Upper lobe of left lung (tissue), 6 donors: Measurements from ENCODE around the gene PER2. TPM values are rescaled to one million over a fixed set of nuclear protein-coding genes. Genes with fewer than 3 reads are reported as not detected.
A peak's percentile ranks its signal among the peaks of the same experiment; 100 is the strongest.

Experiments used
- ATAC-seq, 2 donors: fragments of 200-7000 bp; cut with Tn5 transposase; one replicate each; pipeline ENCODE4 v1.9.1; 2022; ENCODE audit warnings: mild to moderate bottlenecking in 2 of 2, moderate library complexity in 2 of 2; ENCODE audit not compliant: low FRiP score in 2 of 2
- DNase-seq, 2 donors: peaks; one replicate each; pipeline ENCODE4 v3.0.0-alpha.2; 2019 to 2020
- H3K27ac ChIP-seq, 4 donors: fragments of 200-600 bp; sonication (generic); one replicate each; pipeline ENCODE4 v1.5.1; 2016 to 2019
- H3K27me3 ChIP-seq, 4 donors: fragments of 200-600 bp; sonication (generic); one replicate each; pipeline ENCODE4 v1.5.1; 2017 to 2019
- H3K36me3 ChIP-seq, 4 donors: fragments of 200-600 bp; sonication (generic); one replicate each; pipeline ENCODE4 v1.5.1; 2016 to 2019
- H3K4me1 ChIP-seq, 4 donors: fragments of 200-600 bp; sonication (generic); one replicate each; pipeline ENCODE4 v1.5.1; 2018 to 2019
- H3K4me3 ChIP-seq, 4 donors: fragments of 200-600 bp; sonication (generic); one replicate each; pipeline ENCODE4 v1.5.1; 2017 to 2019; ENCODE audit warnings: mild to moderate bottlenecking in 2 of 4, moderate library complexity in 1 of 4
- H3K9me3 ChIP-seq, 4 donors: fragments of 200-600 bp; sonication (generic); one replicate each; pipeline ENCODE4 v1.5.1; 2018 to 2019
- EP300 ChIP-seq, 4 donors: sonication (generic); formaldehyde crosslinking; IDR thresholded peaks; one replicate each; pipeline ENCODE4 v1.5.1; 2017; ENCODE audit warnings: antibody characterized with exemption in 4 of 4, control low read depth in 2 of 4
- POLR2A ChIP-seq, 4 donors: fragments of 450-650 bp; IDR thresholded peaks; one replicate each; pipeline ENCODE4 v1.5.1; 2016 to 2017; ENCODE audit warnings: antibody characterized with exemption in 4 of 4, mild to moderate bottlenecking in 2 of 4
- POLR2AphosphoS5 ChIP-seq, 2 donors: sonication (generic); formaldehyde crosslinking; IDR thresholded peaks; one replicate each; pipeline ENCODE4 v1.5.1; 2017; ENCODE audit warnings: antibody characterized with exemption in 2 of 2
- WGBS, 2 donors: methylation state at CpG; one replicate each; pipeline ENCODE4 v1.1.5; 2017 to 2018; 5-methylcytosine and 5-hydroxymethylcytosine counted together
- total RNA-seq, 6 donors: library from RNA; depleted of rRNA in 4 of 6; stranded (reverse); fragments of >200 nt in 4 of 6; gene quantifications; one replicate each; pipeline versions ENCODE4 v1.1.0 to v1.2.1, GENCODE V29; 2016 to 2021
- TF ChIP-seq, protein P1 (sequence below), 6 experiments: fragments of 450-650 bp in 4 of 6; fragments of 200-600 bp in 2 of 6; sonication (generic) in 2 of 6; IDR thresholded peaks; one replicate each; pipeline ENCODE4 v1.5.1; 2016 to 2019; ENCODE audit warnings: antibody characterized with exemption in 6 of 6
- donor health status: DM: no; HTN: no; CAD: no; lungs with moderate emphysema.
- donor health status: DM: no; HTN: yes; CAD: no; lungs with severe emphysema.

Gene PER2, protein sequence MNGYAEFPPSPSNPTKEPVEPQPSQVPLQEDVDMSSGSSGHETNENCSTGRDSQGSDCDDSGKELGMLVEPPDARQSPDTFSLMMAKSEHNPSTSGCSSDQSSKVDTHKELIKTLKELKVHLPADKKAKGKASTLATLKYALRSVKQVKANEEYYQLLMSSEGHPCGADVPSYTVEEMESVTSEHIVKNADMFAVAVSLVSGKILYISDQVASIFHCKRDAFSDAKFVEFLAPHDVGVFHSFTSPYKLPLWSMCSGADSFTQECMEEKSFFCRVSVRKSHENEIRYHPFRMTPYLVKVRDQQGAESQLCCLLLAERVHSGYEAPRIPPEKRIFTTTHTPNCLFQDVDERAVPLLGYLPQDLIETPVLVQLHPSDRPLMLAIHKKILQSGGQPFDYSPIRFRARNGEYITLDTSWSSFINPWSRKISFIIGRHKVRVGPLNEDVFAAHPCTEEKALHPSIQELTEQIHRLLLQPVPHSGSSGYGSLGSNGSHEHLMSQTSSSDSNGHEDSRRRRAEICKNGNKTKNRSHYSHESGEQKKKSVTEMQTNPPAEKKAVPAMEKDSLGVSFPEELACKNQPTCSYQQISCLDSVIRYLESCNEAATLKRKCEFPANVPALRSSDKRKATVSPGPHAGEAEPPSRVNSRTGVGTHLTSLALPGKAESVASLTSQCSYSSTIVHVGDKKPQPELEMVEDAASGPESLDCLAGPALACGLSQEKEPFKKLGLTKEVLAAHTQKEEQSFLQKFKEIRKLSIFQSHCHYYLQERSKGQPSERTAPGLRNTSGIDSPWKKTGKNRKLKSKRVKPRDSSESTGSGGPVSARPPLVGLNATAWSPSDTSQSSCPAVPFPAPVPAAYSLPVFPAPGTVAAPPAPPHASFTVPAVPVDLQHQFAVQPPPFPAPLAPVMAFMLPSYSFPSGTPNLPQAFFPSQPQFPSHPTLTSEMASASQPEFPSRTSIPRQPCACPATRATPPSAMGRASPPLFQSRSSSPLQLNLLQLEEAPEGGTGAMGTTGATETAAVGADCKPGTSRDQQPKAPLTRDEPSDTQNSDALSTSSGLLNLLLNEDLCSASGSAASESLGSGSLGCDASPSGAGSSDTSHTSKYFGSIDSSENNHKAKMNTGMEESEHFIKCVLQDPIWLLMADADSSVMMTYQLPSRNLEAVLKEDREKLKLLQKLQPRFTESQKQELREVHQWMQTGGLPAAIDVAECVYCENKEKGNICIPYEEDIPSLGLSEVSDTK (N-terminal part only)
- total RNA-seq = 10 to 100 TPM; 12.9 to 28.7 (median 18.1) TPM

DNA sequence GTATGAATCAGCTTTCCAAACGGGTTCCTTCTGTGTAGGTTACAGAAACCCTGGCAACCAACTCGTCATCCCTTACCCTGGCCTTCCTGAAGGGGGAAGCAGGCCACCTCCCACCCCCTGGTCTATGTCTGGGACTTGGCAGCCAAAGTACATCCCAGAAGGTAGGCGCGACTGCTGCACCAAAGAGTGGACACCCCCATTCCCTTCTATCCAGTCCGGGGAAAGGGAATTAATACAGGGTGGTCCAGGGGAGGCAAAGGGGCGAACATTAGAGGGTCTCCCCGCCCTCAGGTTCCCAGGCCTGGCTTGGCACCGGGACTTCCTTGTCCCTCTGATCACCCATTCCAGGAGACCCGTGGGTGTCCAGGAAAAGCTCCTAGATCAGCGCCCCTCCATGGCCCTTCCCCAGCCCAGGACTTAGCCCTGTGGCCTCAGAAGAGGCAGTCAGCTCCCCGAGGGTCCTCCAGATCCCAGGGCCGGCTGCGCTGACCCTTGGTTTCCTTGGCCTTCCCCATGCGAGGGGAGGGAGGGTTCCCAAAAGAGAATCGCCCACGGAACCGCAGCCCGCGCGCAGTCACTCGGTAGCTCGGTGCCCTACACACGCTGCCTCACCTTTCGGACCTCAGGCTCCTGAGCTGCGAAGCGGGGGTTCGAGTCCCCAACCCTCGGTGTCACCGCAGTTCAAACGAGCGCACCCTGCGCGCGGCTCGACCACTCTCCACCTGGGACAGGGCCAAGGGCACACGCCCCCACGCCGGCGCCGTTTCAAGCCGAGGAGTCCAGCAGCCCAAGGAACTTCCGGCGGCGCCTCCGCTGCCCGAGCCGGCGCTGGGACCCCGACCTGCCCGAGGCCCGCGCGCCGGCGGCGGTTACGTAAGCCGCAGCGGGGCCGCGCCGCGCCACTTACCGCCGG, at the start of gene PER2:
Gene PER2 (minus strand): TSS at position 874 of the 913 bp plus-strand sequence. CDS start 10,674 bp downstream, outside the sequence.
- Histone ChIP-seq H3K4me1 (peaks cover 49 to 68% (median 56%) of the 10 kb centered on the region in 4 donors), H3K36me3 (no peaks in the 10 kb centered on the region), H3K27me3 (no peaks in the 10 kb centered on the region), H3K9me3 (no peaks in the 10 kb centered on the region), H3K4me3 (peak within 1 kb of the TSS; percentile 63 to 85 (median 70)), H3K27ac (peak within 1 kb of the TSS; percentile 89 to 91 (median 91))
- TF ChIP-seq, protein P1, sequence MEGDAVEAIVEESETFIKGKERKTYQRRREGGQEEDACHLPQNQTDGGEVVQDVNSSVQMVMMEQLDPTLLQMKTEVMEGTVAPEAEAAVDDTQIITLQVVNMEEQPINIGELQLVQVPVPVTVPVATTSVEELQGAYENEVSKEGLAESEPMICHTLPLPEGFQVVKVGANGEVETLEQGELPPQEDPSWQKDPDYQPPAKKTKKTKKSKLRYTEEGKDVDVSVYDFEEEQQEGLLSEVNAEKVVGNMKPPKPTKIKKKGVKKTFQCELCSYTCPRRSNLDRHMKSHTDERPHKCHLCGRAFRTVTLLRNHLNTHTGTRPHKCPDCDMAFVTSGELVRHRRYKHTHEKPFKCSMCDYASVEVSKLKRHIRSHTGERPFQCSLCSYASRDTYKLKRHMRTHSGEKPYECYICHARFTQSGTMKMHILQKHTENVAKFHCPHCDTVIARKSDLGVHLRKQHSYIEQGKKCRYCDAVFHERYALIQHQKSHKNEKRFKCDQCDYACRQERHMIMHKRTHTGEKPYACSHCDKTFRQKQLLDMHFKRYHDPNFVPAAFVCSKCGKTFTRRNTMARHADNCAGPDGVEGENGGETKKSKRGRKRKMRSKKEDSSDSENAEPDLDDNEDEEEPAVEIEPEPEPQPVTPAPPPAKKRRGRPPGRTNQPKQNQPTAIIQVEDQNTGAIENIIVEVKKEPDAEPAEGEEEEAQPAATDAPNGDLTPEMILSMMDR (IDR thresholded peaks at IDR 0.05) = peak in 2 of 6 experiments; percentile 9 to 27
- TF ChIP-seq POLR2AphosphoS5 (IDR thresholded peaks at IDR 0.05) (peak; percentile 46 to 58), POLR2A (IDR thresholded peaks at IDR 0.05) (peak in 1 of 4 donors; percentile 59), EP300 (IDR thresholded peaks at IDR 0.05) (no peak)
- 0 to 2% methylated on average over 8 to 24 of the region's 65 CpGs for WGBS, 2 donors
- DNase-seq (peak in 1 of 2 donors; percentile 62), ATAC-seq (peak; percentile 66 to 68)

DNA sequence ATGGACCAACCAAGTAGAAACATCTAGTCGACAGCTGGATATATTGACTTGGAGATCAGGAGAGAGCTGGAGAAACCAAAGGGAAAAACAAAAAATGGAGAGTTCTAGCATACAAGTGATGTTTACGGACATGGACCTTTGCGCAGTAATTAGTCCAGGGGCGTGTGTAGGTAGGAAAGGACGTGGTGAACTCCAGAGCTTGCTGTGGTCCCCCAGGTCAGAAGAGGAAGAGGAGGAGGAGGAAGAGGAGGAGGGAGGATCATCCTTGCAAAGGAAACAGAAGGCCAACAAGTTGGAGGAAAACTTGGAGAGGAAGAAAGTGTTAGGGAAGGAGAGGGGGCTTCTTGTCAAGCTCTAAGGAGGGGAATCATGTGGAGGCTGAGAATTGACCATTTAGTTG, 49.4 kb upstream of the PER2 start:
- 89 to 92% methylated on average over 5 of the region's 5 CpGs for WGBS, 2 donors
- Histone ChIP-seq H3K4me1 (no peaks in the 10 kb centered on the region), H3K36me3 (peaks cover 0 to 22% (median 12%) of the 10 kb centered on the region in 4 donors), H3K4me3 (no peak overlapping the region), H3K27me3 (no peaks in the 10 kb centered on the region), H3K9me3 (no peaks in the 10 kb centered on the region), H3K27ac (no peak overlapping the region)
- TF ChIP-seq POLR2A (IDR thresholded peaks at IDR 0.05) (no peak), POLR2AphosphoS5 (IDR thresholded peaks at IDR 0.05) (no peak), EP300 (IDR thresholded peaks at IDR 0.05) (no peak)
- TF ChIP-seq, protein P1 (IDR thresholded peaks at IDR 0.05) = no peak
- ATAC-seq (no peak), DNase-seq (no peak)

DNA sequence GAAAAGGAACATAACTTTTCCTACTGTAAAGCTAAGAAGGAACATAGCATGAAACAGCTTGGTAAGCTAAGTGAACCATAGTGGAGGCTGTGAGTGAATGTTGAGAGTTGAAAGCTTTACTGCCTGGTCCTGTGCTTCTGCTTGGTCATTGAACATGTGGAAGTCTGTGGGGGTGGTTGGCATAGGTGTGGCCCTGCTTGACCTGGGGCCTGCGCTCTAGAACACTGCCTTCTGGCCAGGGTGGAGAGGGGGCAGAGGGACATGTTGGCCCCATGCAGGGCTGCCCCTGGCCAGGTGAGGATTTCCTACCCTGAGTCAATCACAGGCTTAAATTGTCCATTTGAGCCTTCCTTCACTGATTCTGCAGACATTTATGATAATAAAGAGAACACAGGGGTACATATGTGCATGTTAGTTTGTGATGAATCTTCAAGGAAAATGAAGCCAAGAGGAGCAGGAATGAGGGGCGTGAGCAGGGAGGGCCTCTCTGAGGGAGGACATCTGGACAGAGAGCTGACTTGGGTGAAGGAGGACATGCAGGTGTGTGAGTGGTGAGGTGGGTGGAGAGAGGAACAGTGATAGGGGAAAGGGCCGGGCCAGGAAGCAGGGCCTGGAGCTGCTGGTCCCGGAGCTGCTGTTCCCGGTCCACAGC, 48.5 kb upstream of the PER2 start:
- H3K27ac ChIP-seq = no peak overlapping the region
- peaks cover 0 to 22% (median 12%) of the 10 kb centered on the region in 4 donors for H3K36me3 ChIP-seq
- H3K4me1 ChIP-seq = no peaks in the 10 kb centered on the region
- WGBS, 2 donors = 94 to 97% methylated on average over 5 of the region's 5 CpGs
- no peaks in the 10 kb centered on the region for H3K27me3 ChIP-seq
- TF ChIP-seq POLR2AphosphoS5 (IDR thresholded peaks at IDR 0.05) (no peak), POLR2A (IDR thresholded peaks at IDR 0.05) (no peak), EP300 (IDR thresholded peaks at IDR 0.05) (no peak)
- TF ChIP-seq, protein P1 (IDR thresholded peaks at IDR 0.05) = no peak
- H3K9me3 ChIP-seq = no peaks in the 10 kb centered on the region
- ATAC-seq (no peak), DNase-seq (no peak)
- H3K4me3 ChIP-seq = no peak overlapping the region
